GM10248 (cell line): Measurements from ENCODE around the gene PELI3.

Experiments used
- CTCF ChIA-PET: fragments of 300-600 bp; sonication (Branson Sonifier 250); formaldehyde crosslinking; extraction: SDS; loops from one replicate; lab custom pipeline; 2021; ENCODE audit warnings: antibody characterized with exemption; lab: Yijun Ruan, JAX
- POLR2A ChIA-PET: fragments of 350-650 bp; sonication (Branson Sonifier 250); formaldehyde crosslinking; extraction: SDS; loops from one replicate; lab custom pipeline; 2020; ENCODE audit warnings: antibody characterized with exemption; lab: Yijun Ruan, JAX
- DNase-seq: peaks from one replicate; pipeline ENCODE4 v3.0.0; 2012; ENCODE audit errors: extremely low spot score
- CTCF ChIP-seq: IDR thresholded peaks from 2 replicates; pipeline ENCODE4 v1.5.1; 2012; ENCODE audit warnings: mild to moderate bottlenecking, low read depth; ENCODE audit errors: extremely low read depth, missing control alignments, control extremely low read depth

Gene PELI3

DNA sequence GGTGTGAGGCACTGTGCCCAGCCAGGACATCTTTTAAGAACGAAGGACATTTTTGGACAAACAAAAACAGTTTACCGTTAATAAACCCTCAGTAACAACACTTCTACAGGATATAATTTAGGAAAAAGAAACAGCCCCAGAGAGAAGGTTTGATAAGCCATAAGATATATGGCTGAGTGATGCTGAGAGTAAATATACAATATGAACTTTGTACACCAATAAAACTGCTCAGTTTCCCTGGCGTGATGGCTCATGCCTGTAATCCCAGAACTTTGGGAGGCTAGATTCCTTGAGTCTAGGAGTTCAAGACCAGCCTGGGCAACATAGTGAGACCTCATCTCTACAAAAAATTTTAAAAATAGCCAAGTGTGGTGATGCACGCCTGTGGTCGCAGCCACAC is 31.8 kb downstream of the PELI3 start:
- CTCF ChIA-PET = no interaction called here

DNA sequence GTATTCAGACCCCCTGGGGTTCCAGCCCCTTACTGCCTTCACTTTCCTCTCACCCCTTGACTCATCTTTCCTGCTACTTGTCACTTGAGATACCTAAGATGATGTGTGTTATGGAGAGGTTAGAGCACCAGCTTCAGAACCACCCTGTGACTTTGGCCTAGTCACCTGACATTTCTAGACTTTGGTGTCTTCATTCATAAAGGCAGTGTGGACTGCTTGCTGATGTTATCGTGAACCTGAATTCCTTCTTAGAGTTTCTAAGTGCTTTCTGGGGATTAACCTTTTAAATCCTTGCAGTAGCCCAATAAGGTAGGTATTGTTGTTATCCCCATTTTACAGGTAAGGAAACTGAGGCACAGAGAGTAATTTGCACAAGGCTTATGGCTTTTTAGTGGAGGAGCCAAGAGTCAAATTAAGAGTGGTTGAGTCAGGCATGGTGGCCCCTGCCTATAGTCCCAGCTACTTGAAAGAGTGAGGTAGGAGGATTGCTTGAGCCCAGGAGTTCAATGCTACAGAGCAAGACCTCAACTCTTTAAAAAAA is 38.6 kb downstream of the PELI3 start:
- TF ChIP-seq CTCF = no peak
- CTCF ChIA-PET = no interaction called here
- POLR2A ChIA-PET = no interaction called here
- no peak for DNase-seq

More for the DNA sequence above, 31.8 kb downstream of the PELI3 start:
- TF ChIP-seq CTCF = no peak
- POLR2A ChIA-PET = no interaction called here
- no peak for DNase-seq

- DNase-seq = no peak
- ChIA-PET POLR2A (no interaction called here), CTCF (interaction anchor here (1.1 to 1.9 kb wide), 4 partner anchors 23 to 169 kb away, joined by 3 to 7 read pairs (median 4); partner anchors contain the start of gene RBM4B)
- TF ChIP-seq CTCF = no peak
These were observed 42.4 kb downstream of the PELI3 start for GRCh38 chr11:66509131-66509561.

- peak; percentile 91 for DNase-seq
- no peak for TF ChIP-seq CTCF
- POLR2A ChIA-PET = no interaction called here
- CTCF ChIA-PET = interaction anchor here (0.9 to 1.9 kb wide), 6 partner anchors 20 to 168 kb away, joined by 3 to 7 read pairs (median 3); partner anchors contain the start of genes DPP3 and RBM4B
These were observed 43.7 kb downstream of the PELI3 start, which contains the start of gene BBS1 for GRCh38 chr11:66510271-66510989. Gene BBS1, plus strand, starts transcription at chr11:66510635. Its CDS starts 25 bp downstream, at chr11:66510660.

GRCh38 chr11:66510990-66511339 is 44.3 kb downstream of the PELI3 start:
- DNase-seq = no peak
- ChIA-PET POLR2A (no interaction called here), CTCF (interaction anchor here (0.9 to 1.9 kb wide), 5 partner anchors 20 to 167 kb away, joined by 3 to 7 read pairs (median 3); partner anchors contain the start of genes DPP3 and RBM4B)
- no peak for TF ChIP-seq CTCF

- DNase-seq = no peak
- ChIA-PET POLR2A (no interaction called here), CTCF (no interaction called here)
- no peak for TF ChIP-seq CTCF
These were observed 56.9 kb downstream of the PELI3 start for GRCh38 chr11:66523611-66524010.
